Measurements from ENCODE around the gene CDC123.

- TF ChIP-seq, protein P1, sequence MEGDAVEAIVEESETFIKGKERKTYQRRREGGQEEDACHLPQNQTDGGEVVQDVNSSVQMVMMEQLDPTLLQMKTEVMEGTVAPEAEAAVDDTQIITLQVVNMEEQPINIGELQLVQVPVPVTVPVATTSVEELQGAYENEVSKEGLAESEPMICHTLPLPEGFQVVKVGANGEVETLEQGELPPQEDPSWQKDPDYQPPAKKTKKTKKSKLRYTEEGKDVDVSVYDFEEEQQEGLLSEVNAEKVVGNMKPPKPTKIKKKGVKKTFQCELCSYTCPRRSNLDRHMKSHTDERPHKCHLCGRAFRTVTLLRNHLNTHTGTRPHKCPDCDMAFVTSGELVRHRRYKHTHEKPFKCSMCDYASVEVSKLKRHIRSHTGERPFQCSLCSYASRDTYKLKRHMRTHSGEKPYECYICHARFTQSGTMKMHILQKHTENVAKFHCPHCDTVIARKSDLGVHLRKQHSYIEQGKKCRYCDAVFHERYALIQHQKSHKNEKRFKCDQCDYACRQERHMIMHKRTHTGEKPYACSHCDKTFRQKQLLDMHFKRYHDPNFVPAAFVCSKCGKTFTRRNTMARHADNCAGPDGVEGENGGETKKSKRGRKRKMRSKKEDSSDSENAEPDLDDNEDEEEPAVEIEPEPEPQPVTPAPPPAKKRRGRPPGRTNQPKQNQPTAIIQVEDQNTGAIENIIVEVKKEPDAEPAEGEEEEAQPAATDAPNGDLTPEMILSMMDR (IDR thresholded peaks at IDR 0.05; ENCODE audit: low read depth, low read length, missing input control), result peak; percentile 53
- TF ChIP-seq, protein P2, sequence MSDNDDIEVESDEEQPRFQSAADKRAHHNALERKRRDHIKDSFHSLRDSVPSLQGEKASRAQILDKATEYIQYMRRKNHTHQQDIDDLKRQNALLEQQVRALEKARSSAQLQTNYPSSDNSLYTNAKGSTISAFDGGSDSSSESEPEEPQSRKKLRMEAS (IDR thresholded peaks at IDR 0.05), result no peak
- TF ChIP-seq GABPA (IDR thresholded peaks at IDR 0.05 in 1 of 2, conservative IDR thresholded peaks at IDR 0.05 in 1 of 2) (peak; percentile 61 to 77), SP1 (IDR thresholded peaks at IDR 0.05) (no peak), EGR1 (IDR thresholded peaks at IDR 0.05; ENCODE audit: low read depth in 2 of 2) (no peak), FOXA2 (IDR thresholded peaks at IDR 0.05) (no peak), RAD21 (IDR thresholded peaks at IDR 0.05) (peak; percentile 75), YY1 (IDR thresholded peaks at IDR 0.05) (no peak), ZBTB33 (IDR thresholded peaks at IDR 0.05) (no peak), REST (IDR thresholded peaks at IDR 0.05) (no peak), JUND (IDR thresholded peaks at IDR 0.05) (no peak)
These were observed 18.8 kb downstream of the CDC123 start for GRCh38 chr10:12214763-12215218.
